ENCODE results near the gene FDXR.

Gene FDXR

DNA sequence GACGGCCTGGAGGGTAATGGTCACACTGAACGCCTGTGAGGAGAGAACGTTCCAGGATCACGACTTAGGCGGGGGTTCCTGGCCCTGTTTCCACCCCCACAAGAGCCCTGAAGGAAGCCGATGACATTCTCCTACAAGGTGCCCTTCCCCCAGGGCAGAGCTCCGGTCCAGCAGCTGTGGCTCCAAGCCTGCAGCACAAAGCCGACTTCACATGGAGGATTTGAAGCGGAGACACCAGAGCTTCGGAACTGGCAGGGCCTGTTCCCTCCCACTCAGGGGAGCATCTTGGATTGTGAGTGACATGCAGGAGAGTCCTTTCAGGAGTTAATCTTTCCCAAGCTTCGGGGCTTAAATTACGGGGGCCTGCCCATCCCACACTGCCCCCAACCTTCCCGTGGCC is 15.7 kb upstream of the FDXR start:
- DNase-seq (ENCODE audit: low spot score in 2 of 2) (no peak), ATAC-seq (ENCODE audit: low read depth) (no peak)
- Mint-ChIP-seq H3K4me3 (no peak overlapping the region), H3K9me3 (no peaks in the 10 kb centered on the region), H3K36me3 (no peaks in the 10 kb centered on the region), H3K27ac (no peak overlapping the region), H3K27me3 (peaks cover 24% of the 10 kb centered on the region), H3K4me1 (peaks cover 3% of the 10 kb centered on the region)

- H3K4me3 Mint-ChIP-seq = no peak overlapping the region
- no peak overlapping the region for H3K27ac Mint-ChIP-seq
- no peak for ATAC-seq (ENCODE audit: low read depth)
- peaks cover 25% of the 10 kb centered on the region for H3K27me3 Mint-ChIP-seq
- DNase-seq (ENCODE audit: low spot score in 2 of 2) = no peak
- no peaks in the 10 kb centered on the region for H3K9me3 Mint-ChIP-seq
- no peaks in the 10 kb centered on the region for H3K36me3 Mint-ChIP-seq
- no peaks in the 10 kb centered on the region for H3K4me1 Mint-ChIP-seq
Measured at GRCh38 chr17:74883241-74883745, 10.5 kb upstream of the FDXR start.

- no peaks in the 10 kb centered on the region for H3K4me1 Mint-ChIP-seq
- H3K27ac Mint-ChIP-seq = no peak overlapping the region
- peaks cover 25% of the 10 kb centered on the region for H3K27me3 Mint-ChIP-seq
- ATAC-seq (ENCODE audit: low read depth) = no peak
- H3K36me3 Mint-ChIP-seq = no peaks in the 10 kb centered on the region
- no peak overlapping the region for H3K4me3 Mint-ChIP-seq
- no peaks in the 10 kb centered on the region for H3K9me3 Mint-ChIP-seq
- no peak for DNase-seq (ENCODE audit: low spot score in 2 of 2)
Measured at GRCh38 chr17:74882517-74883240, 9.9 kb upstream of the FDXR start.

GRCh38 chr17:74881073-74881472 is 8.3 kb upstream of the FDXR start:
- no peak for ATAC-seq (ENCODE audit: low read depth)
- no peak for DNase-seq (ENCODE audit: low spot score in 2 of 2)
- peaks cover 21% of the 10 kb centered on the region for H3K27me3 Mint-ChIP-seq
- H3K9me3 Mint-ChIP-seq = no peaks in the 10 kb centered on the region
- no peak overlapping the region for H3K27ac Mint-ChIP-seq
- H3K36me3 Mint-ChIP-seq = no peaks in the 10 kb centered on the region
- no peaks in the 10 kb centered on the region for H3K4me1 Mint-ChIP-seq
- no peak overlapping the region for H3K4me3 Mint-ChIP-seq

- no peaks in the 10 kb centered on the region for H3K4me1 Mint-ChIP-seq
- peaks cover 13% of the 10 kb centered on the region for H3K27me3 Mint-ChIP-seq
- no peak for DNase-seq (ENCODE audit: low spot score in 2 of 2)
Measured at GRCh38 chr17:74879308-74879707, 6.5 kb upstream of the FDXR start.

GRCh38 chr17:74878658-74879057 is 5.9 kb upstream of the FDXR start:
- H3K27ac Mint-ChIP-seq = no peak overlapping the region
- DNase-seq (ENCODE audit: low spot score in 2 of 2) = no peak
- no peaks in the 10 kb centered on the region for H3K9me3 Mint-ChIP-seq
- H3K4me3 Mint-ChIP-seq = no peak overlapping the region
- peaks cover 13% of the 10 kb centered on the region for H3K27me3 Mint-ChIP-seq
- H3K36me3 Mint-ChIP-seq = no peaks in the 10 kb centered on the region
- ATAC-seq (ENCODE audit: low read depth) = no peak
- peaks cover 4% of the 10 kb centered on the region for H3K4me1 Mint-ChIP-seq

More at GRCh38 chr17:74879308-74879707, 6.5 kb upstream of the FDXR start:
- no peaks in the 10 kb centered on the region for H3K9me3 Mint-ChIP-seq
- no peak overlapping the region for H3K27ac Mint-ChIP-seq
- H3K36me3 Mint-ChIP-seq = no peaks in the 10 kb centered on the region
- ATAC-seq (ENCODE audit: low read depth) = no peak
- H3K4me3 Mint-ChIP-seq = no peak overlapping the region

DNA sequence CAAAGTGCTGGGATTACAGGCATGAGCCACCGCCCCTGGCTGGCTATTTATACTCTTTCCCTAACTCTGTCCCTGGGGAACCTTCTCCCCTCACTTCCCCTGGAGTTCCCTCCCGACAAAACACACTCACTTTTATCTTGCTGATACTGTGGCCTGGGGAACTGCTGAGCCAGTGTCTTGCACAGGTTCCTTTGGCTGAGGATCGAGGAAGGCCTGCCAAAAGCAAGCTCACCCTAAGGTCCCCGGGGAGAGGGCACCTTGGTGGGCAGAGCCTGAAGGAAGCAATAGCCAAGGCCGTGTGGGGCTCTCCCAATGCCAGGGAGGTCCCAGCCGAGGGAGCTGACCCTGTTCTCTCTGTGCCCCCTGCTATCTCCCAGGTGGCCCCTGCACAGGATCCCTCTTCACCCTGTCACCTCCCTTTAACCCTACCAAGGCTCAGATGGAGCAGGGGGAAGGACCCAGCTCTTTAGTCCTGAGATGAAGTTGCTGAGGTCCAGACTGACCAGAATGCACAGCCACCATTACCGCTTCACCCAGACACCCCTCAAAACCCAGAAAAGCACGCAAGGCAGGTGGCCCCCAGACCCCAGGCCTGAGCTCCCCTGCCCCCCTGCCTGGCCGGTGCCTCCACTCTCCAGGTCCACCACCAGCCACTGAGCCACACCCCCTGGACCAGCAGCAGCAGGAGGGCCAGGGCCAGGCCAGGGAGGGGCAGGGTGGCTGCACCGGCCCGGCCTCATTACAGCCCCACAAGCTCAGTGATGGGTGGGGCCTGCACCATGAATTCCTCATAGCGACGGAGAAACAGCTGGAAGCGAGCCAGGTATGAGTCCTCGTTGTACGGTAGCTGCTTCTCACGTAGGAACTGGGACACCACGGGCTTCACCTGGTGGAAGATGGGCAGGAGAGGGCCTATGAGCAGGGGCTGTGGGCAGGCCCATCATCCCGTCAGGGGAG is 5.1 kb upstream of the FDXR start:
- no peak for DNase-seq (ENCODE audit: low spot score in 2 of 2)
- H3K27ac Mint-ChIP-seq = no peak overlapping the region
- peaks cover 4% of the 10 kb centered on the region for H3K4me1 Mint-ChIP-seq
- ATAC-seq (ENCODE audit: low read depth) = no peak
- H3K9me3 Mint-ChIP-seq = no peaks in the 10 kb centered on the region
- H3K4me3 Mint-ChIP-seq = no peak overlapping the region
- peaks cover 13% of the 10 kb centered on the region for H3K27me3 Mint-ChIP-seq
- H3K36me3 Mint-ChIP-seq = no peaks in the 10 kb centered on the region

DNA sequence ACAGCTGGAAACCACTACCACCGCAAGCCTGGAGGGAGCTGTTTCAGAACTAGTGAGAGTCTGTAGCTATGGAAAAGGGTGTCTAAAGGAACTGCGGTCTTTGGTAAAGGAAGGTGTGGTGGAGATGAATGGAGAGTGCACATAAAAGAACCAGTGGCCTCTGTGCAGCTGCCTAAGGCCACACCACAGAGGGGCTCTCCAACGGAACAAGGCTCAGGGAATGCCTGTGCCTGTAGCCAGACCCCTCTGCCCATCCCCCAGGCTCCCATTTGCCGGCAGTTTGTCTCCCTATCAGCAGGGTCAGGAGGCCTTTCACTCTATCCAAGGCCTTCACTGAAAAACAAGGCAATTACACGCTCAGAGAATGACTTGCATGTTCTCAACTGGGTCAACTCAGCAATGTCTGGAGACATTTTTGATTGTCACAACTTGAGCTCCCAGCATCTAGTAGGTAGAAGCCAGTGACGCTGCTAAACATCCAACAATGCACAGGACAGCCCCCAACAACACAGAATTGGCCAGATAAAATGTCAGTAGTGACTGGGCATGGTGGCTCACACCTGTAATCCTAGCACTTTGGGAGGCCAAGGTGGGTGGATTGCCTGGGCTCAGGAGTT is 3.3 kb upstream of the FDXR start:
- H3K4me1 Mint-ChIP-seq = peaks cover 14% of the 10 kb centered on the region
- H3K36me3 Mint-ChIP-seq = no peaks in the 10 kb centered on the region
- H3K4me3 Mint-ChIP-seq = no peak overlapping the region

DNA sequence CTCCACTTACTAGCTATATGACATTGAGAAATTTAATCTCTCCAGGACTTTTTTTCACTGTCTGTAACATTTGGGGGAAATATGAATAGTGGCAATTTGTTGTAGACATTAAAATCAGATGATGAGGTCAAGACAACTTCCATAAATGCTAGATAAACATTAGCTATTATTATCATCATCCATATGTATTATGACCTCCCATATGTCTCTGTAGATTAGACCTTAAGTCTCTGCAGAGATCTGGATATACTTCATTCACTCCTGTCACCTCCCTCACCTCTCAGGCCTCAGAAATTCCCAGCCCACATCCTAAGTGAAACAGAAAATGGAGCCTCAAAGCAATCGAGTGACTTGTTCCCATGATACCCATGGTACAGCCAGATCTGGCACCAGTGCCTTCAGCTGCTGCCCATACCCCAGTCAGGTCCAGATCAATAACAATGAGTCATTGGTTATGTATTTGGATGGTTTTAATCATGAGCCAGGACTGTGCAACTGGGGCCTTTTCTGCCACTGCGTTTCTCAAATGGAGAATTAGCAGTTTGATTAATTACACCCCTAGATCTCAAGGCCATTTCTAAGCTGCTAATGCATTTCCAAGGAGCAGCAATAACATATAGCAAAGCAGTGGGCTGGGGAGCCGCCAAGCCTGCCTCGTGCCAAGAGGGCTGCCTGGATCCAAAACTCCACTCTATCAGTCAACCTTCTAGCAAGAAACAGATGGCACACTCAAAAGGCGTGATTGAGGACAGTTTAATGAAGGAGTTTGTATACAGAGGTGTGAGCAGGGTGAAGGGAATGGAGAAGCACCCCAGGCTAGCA is 2.6 kb upstream of the FDXR start:
- Mint-ChIP-seq H3K27ac (peak overlapping the region; percentile 28), H3K27me3 (peaks cover 3% of the 10 kb centered on the region), H3K9me3 (no peaks in the 10 kb centered on the region), H3K4me3 (no peak overlapping the region), H3K36me3 (no peaks in the 10 kb centered on the region), H3K4me1 (peaks cover 14% of the 10 kb centered on the region)
- ATAC-seq (ENCODE audit: low read depth) (no peak), DNase-seq (ENCODE audit: low spot score in 2 of 2) (no peak)

More for the DNA sequence above, 3.3 kb upstream of the FDXR start:
- peak overlapping the region; percentile 28 for H3K27ac Mint-ChIP-seq
- DNase-seq (ENCODE audit: low spot score in 2 of 2) = no peak
- peaks cover 8% of the 10 kb centered on the region for H3K27me3 Mint-ChIP-seq
- H3K9me3 Mint-ChIP-seq = no peaks in the 10 kb centered on the region
- no peak for ATAC-seq (ENCODE audit: low read depth)

- ATAC-seq (ENCODE audit: low read depth) (no peak), DNase-seq (ENCODE audit: low spot score in 2 of 2) (no peak)
- H3K27me3 Mint-ChIP-seq = peaks cover under 1% of the 10 kb centered on the region
- H3K9me3 Mint-ChIP-seq = no peaks in the 10 kb centered on the region
- peaks cover 14% of the 10 kb centered on the region for H3K4me1 Mint-ChIP-seq
- H3K27ac Mint-ChIP-seq = no peak overlapping the region
- H3K4me3 Mint-ChIP-seq = no peak overlapping the region
- no peaks in the 10 kb centered on the region for H3K36me3 Mint-ChIP-seq
Measured at GRCh38 chr17:74874615-74875037, 1.8 kb upstream of the FDXR start.

DNA sequence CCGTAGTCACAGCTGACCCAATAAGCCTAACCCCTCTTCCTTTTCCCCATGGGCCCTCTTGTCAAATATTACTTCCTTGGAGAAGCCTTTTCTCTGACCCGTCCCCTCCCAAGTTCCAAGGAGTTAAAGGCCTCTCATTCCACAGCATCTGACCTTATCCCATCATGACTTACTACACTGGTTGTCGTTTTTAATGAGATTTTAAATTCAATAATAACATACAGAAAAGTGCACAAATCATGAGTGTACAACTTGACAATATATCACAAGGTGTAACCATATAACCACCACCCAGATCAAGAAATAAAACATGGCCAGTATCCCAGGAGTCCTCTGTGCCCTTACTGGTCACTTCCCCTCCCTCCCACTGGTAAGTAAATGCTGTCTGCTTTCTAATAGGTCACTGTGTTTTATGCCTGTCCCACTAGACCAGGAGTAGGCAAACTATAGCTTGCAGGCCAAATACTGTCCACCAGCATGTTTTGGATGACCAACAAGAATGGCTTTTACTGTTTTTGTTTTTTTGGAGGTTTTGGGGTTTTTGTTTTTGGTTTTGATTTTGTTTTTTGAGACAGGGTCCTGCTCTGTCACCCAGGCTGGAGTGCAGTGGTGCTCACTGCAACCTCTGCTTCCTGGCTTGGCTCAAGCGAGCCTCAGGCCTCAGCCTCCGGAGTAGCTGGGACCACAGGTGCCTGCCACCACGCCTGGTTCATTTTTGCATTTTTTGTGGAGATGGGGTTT is 1.2 kb upstream of the FDXR start:
- Mint-ChIP-seq H3K36me3 (no peaks in the 10 kb centered on the region), H3K4me3 (peak overlapping the region; percentile 92), H3K27me3 (no peaks in the 10 kb centered on the region), H3K4me1 (peaks cover 16% of the 10 kb centered on the region), H3K9me3 (no peaks in the 10 kb centered on the region), H3K27ac (peak overlapping the region; percentile 95)
- no peak for ATAC-seq (ENCODE audit: low read depth)
- no peak for DNase-seq (ENCODE audit: low spot score in 2 of 2)

GRCh38 chr17:74873037-74873873 is 461 bp upstream of the FDXR start:
- Mint-ChIP-seq H3K27ac (peak overlapping the region; percentile 95), H3K27me3 (no peaks in the 10 kb centered on the region), H3K4me3 (peak overlapping the region; percentile 92), H3K9me3 (no peaks in the 10 kb centered on the region), H3K36me3 (no peaks in the 10 kb centered on the region), H3K4me1 (peaks cover 16% of the 10 kb centered on the region)
- DNase-seq (ENCODE audit: low spot score in 2 of 2) (peak; percentile 94 to 96), ATAC-seq (ENCODE audit: low read depth) (peak; percentile 90)
